K562 (cell line): Measurements from ENCODE around the gene SRPK3. TPM values are rescaled to one million over a fixed set of nuclear protein-coding genes. Genes with fewer than 3 reads are reported as not detected.

ENCODE experiments used
- ATAC-seq: fragments of 200-7000 bp; cut with Tn5 transposase; 3 replicates; pipeline ENCODE4 v1.9.1; 2020; ENCODE audit warnings: moderate library complexity
- BruUV-seq: library from RNA; stranded (reverse); fragments of 400-500 nt; replicated peaks from 2 replicates; lab custom pipeline; 2021; lab: Mats Ljungman, UMichigan
- CTCF ChIA-PET: fragments of 300-600 bp; formaldehyde crosslinking; extraction: SDS; loops from one replicate; lab custom pipeline; 2021; ENCODE audit warnings: low intra/inter-chr PET ratio; lab: Yijun Ruan, JAX
- POLR2A ChIA-PET: fragments of 300-600, 350-650 bp; sonication (Branson Sonifier 250); formaldehyde crosslinking; extraction: SDS; loops from one replicate; lab custom pipeline; 2021; ENCODE audit warnings: antibody characterized with exemption, inconsistent platforms; lab: Yijun Ruan, JAX
- DNase-seq, 4 experiments: peaks; one replicate each; pipeline versions ENCODE4 v3.0.0 to v3.0.0-alpha.2; 2011 to 2018; ENCODE audit warnings: low spot score in 3 of 4, mixed read lengths in 3 of 4; ENCODE audit errors: extremely low read depth in 1 of 4
- FAIRE-seq: peaks from 2 replicates; lab custom pipeline; 2011; peaks lifted over from hg19 to GRCh38; lab: Jason Lieb, UNC
- H2AFZ ChIP-seq: 2 replicates; pipeline ENCODE4 v1.6.0; 2011; ENCODE audit warnings: low read depth, low read length, control low read depth, inconsistent platforms
- H3K27ac ChIP-seq: fragments of 200-600 bp; 3 replicates; pipeline ENCODE4 v1.8.0; 2011; ENCODE audit warnings: low read depth, mild to moderate bottlenecking, control low read depth, inconsistent platforms, low read length, moderate library complexity, mixed read lengths; ENCODE audit errors: extremely low read depth
- H3K27me3 ChIP-seq, 2 experiments: fragments of 300-600 bp in 1 of 2; 2 replicates in 1 of 2; 3 replicates in 1 of 2; pipeline versions ENCODE4 v1.6.0 to v1.8.0; 2011; ENCODE audit warnings: inconsistent platforms in 2 of 2, low read length in 2 of 2, mild to moderate bottlenecking in 1 of 2, mixed read lengths in 1 of 2, moderate library complexity in 1 of 2; ENCODE audit not compliant: control insufficient read depth in 2 of 2, insufficient read depth in 2 of 2
- H3K36me3 ChIP-seq: fragments of 300-600 bp; 3 replicates; pipeline ENCODE4 v1.8.0; 2011; ENCODE audit warnings: mild to moderate bottlenecking, low read length, inconsistent platforms; ENCODE audit not compliant: control insufficient read depth, insufficient read depth
- H3K4me1 ChIP-seq, 2 experiments: fragments of 200-600 bp in 1 of 2; replicated peaks in 1 of 2; 2 replicates in 1 of 2; 3 replicates in 1 of 2; pipeline versions ENCODE4 v1.5.1 to v1.8.0; 2011; ENCODE audit warnings: inconsistent platforms in 2 of 2, low read length in 2 of 2, mild to moderate bottlenecking in 1 of 2, mixed read lengths in 1 of 2, moderate library complexity in 1 of 2; ENCODE audit not compliant: control insufficient read depth in 2 of 2, insufficient read depth in 2 of 2
- H3K4me2 ChIP-seq: 2 replicates; pipeline ENCODE4 v1.6.1; 2011; ENCODE audit warnings: low read length, control low read depth, inconsistent platforms, mixed read lengths; ENCODE audit not compliant: insufficient read depth
- H3K4me3 ChIP-seq: fragments of 200-600 bp; sonication (generic), shearing (Covaris generic); 2 replicates; pipeline ENCODE4 v1.5.1; 2016; ENCODE audit warnings: control low read depth, inconsistent platforms
- H3K79me2 ChIP-seq: fragments of 200-600 bp; 3 replicates; pipeline ENCODE4 v1.8.0; 2011; ENCODE audit warnings: low read length, inconsistent platforms; ENCODE audit not compliant: control insufficient read depth, insufficient read depth
- H3K9ac ChIP-seq, 2 experiments: 2 replicates each; pipeline versions ENCODE4 v1.6.0 to v1.6.1; 2011; ENCODE audit warnings: low read depth in 2 of 2, low read length in 2 of 2, control low read depth in 1 of 2, inconsistent platforms in 1 of 2, mild to moderate bottlenecking in 1 of 2, mixed read lengths in 1 of 2; ENCODE audit not compliant: insufficient read depth in 1 of 2
- H3K9me1 ChIP-seq: one replicate; pipeline ENCODE4 v1.6.0; 2011; ENCODE audit warnings: inconsistent platforms, mild to moderate bottlenecking, low read length, moderate library complexity; ENCODE audit not compliant: control insufficient read depth, insufficient read depth
- H3K9me3 ChIP-seq: replicated peaks from 2 replicates; pipeline ENCODE4 v1.5.1; 2011; ENCODE audit warnings: low read depth, low read length, inconsistent platforms; ENCODE audit not compliant: control insufficient read depth, insufficient read depth
- H4K20me1 ChIP-seq: replicated peaks from 2 replicates; pipeline ENCODE4 v1.6.1; 2011; ENCODE audit warnings: low read length, inconsistent platforms, mixed read lengths; ENCODE audit not compliant: control insufficient read depth, insufficient read depth
- CBFA2T2 ChIP-seq: fragments of 450-650 bp; conservative IDR thresholded peaks from 2 replicates; pipeline ENCODE4 v1.6.1; 2017; ENCODE audit warnings: mild to moderate bottlenecking
- CTCF ChIP-seq, 3 experiments: IDR thresholded peaks in 2 of 3; conservative IDR thresholded peaks in 1 of 3; 2 replicates each; pipeline ENCODE4 v1.5.1; 2011 to 2012; ENCODE audit warnings: low read length in 3 of 3, mild to moderate bottlenecking in 3 of 3, control low read depth in 2 of 3, improper control_type of control experiment in 1 of 3, inconsistent platforms in 1 of 3, low read depth in 1 of 3, mixed read lengths in 1 of 3, moderate library complexity in 1 of 3; ENCODE audit not compliant: insufficient read depth in 2 of 3
- E2F6 ChIP-seq, 2 experiments: IDR thresholded peaks; 2 replicates each; pipeline ENCODE4 v1.6.1; 2011; ENCODE audit warnings: borderline replicate concordance in 1 of 2, control low read depth in 1 of 2, low read depth in 1 of 2, low read length in 1 of 2, mild to moderate bottlenecking in 1 of 2, mixed read lengths in 1 of 2, moderate library complexity in 1 of 2; ENCODE audit not compliant: insufficient read depth in 1 of 2, insufficient read length in 1 of 2, poor library complexity in 1 of 2, severe bottlenecking in 1 of 2; ENCODE audit errors: extremely low read depth in 1 of 2
- EP400 ChIP-seq: fragments of 450-650 bp; IDR thresholded peaks from 2 replicates; pipeline ENCODE4 v1.6.1; 2017; ENCODE audit warnings: antibody characterized with exemption, mild to moderate bottlenecking, moderate library complexity
- FOXK2 ChIP-seq, 2 experiments: fragments of 450-650 bp; IDR thresholded peaks in 1 of 2; conservative IDR thresholded peaks in 1 of 2; 2 replicates each; pipeline ENCODE4 v1.6.1; 2016; ENCODE audit warnings: low read depth in 2 of 2, mild to moderate bottlenecking in 1 of 2
- KLF10 ChIP-seq: fragments of 250-450 bp; sonication (Bioruptor Pico); IDR thresholded peaks from 2 replicates; pipeline ENCODE4 v1.6.1; 2021; ENCODE audit warnings: matching md5 sums
- NRF1 ChIP-seq, 2 experiments: fragments of 450-650 bp; IDR thresholded peaks in 1 of 2; conservative IDR thresholded peaks in 1 of 2; 2 replicates each; pipeline ENCODE4 v1.6.1; 2014; ENCODE audit warnings: mild to moderate bottlenecking in 2 of 2
- POLR3A ChIP-seq: IDR thresholded peaks from 2 replicates; pipeline ENCODE4 v1.6.1; 2011; ENCODE audit warnings: borderline replicate concordance, mild to moderate bottlenecking, moderate library complexity; ENCODE audit not compliant: insufficient read length, insufficient read depth; ENCODE audit errors: extremely low read depth
- RFX1 ChIP-seq: fragments of 450-650 bp; IDR thresholded peaks from 2 replicates; pipeline ENCODE4 v1.6.1; 2016; ENCODE audit warnings: mild to moderate bottlenecking, moderate library complexity
- TFAP4 ChIP-seq: sonication (generic); formaldehyde crosslinking; IDR thresholded peaks from 2 replicates; pipeline ENCODE4 v1.8.0; 2022; ENCODE audit warnings: missing genetic modification reagents, mild to moderate bottlenecking, moderate library complexity, borderline replicate concordance
- U2AF1 ChIP-seq: fragments of 200-400 bp; formaldehyde crosslinking; optimal IDR thresholded peaks from 2 replicates; pipeline ENCODE3; 2017; ENCODE audit warnings: mild to moderate bottlenecking, low read depth, low read length, moderate library complexity
- ZBTB12 ChIP-seq: fragments of 250-450 bp; sonication (Bioruptor Pico); IDR thresholded peaks from 2 replicates; pipeline ENCODE4 v1.4.0; 2020
- ZNF239 ChIP-seq: fragments of 250-450 bp; sonication (Bioruptor Pico); IDR thresholded peaks from 2 replicates; pipeline ENCODE4 v1.4.0; 2020; ENCODE audit warnings: mild to moderate bottlenecking
- ZNF316 ChIP-seq: fragments of 450-650 bp; IDR thresholded peaks from 2 replicates; pipeline ENCODE4 v1.6.1; 2016
- ZNF696 ChIP-seq: fragments of 250-450 bp; sonication (Bioruptor Pico); conservative IDR thresholded peaks from 2 replicates; pipeline ENCODE4 v1.4.0; 2020; ENCODE audit warnings: mild to moderate bottlenecking, moderate library complexity
- ZNF778 ChIP-seq: fragments of 450-650 bp; formaldehyde crosslinking; IDR thresholded peaks from 2 replicates; pipeline ENCODE4 v1.4.0; 2020; ENCODE audit warnings: mild to moderate bottlenecking, moderate library complexity
- WGBS: fragments of 100-300 bp; shearing (Covaris generic); methylation state at CpG from one replicate; pipeline ENCODE4 v1.1.6; 2016; ENCODE audit warnings: low coverage, mixed read lengths; ENCODE audit not compliant: insufficient coverage; ENCODE audit errors: missing lambda C conversion rate; 5-methylcytosine and 5-hydroxymethylcytosine counted together
- in situ Hi-C: fragments of 300-500 bp; cut with MboI; formaldehyde crosslinking; loops from 4 replicates; pipeline ENCODE4 v1.15.0; 2018; ENCODE audit warnings: inconsistent platforms, mixed read lengths
- intact Hi-C: fragments of 100-400 bp; cut with micrococcal nuclease; formaldehyde crosslinking; loops from 2 replicates; pipeline ENCODE4 v1.14.2; 2022
- polyA plus RNA-seq, 8 experiments: library from polyadenylated mRNA; depleted of rRNA in 4 of 8; stranded (reverse) in 5 of 8; unstranded in 3 of 8; fragments of >200 nt; fragmentation: Nextera tagmentation in 2 of 8; fragmentation: Illumina TruSeq in 1 of 8; extraction: Ambion mirVana in 2 of 8; extraction: Trizol in 1 of 8; gene quantifications; 2 replicates each; pipeline versions ENCODE4 v1.2.1 to v1.2.3, GENCODE V29; 2011 to 2014; ENCODE audit warnings: inconsistent platforms in 1 of 8, missing spikeins in 1 of 8
- total RNA-seq, 7 experiments: library from RNA; depleted of rRNA in 6 of 7; stranded (reverse); fragments of >200 nt in 6 of 7; fragmentation: Illumina TruSeq in 2 of 7; extraction: Trizol in 2 of 7; gene quantifications; 2 replicates each; pipeline versions ENCODE4 v1.2.1 to v1.2.3, GENCODE V29; 2011 to 2021; ENCODE audit warnings: low replicate concordance in 1 of 7

SRPK3 gene
- total and polyA plus RNA-seq, 9 of the 15 experiments (the other 6 are each of a cell fraction or from before 2014, with no cell fraction given) = 0.01 to 0.09 (median 0.04) TPM; not detected in 2

GRCh38 chrX:153816831-153817690 is 36.2 kb downstream of the SRPK3 start:
- H3K79me2 ChIP-seq = no peaks in the 10 kb centered on the region
- no peak overlapping the region for H3K4me2 ChIP-seq
- H3K4me3 ChIP-seq = no peak overlapping the region
- intact Hi-C loops = no loop called here
- CTCF ChIA-PET = no interaction called here
- no TSS peak for BruUV-seq
- peaks cover 11 to 16% of the 10 kb centered on the region in 2 experiments; a peak in 3 of 5 replicates for H3K27me3 ChIP-seq
- POLR2A ChIA-PET = no interaction called here
- H3K27ac ChIP-seq = no peak overlapping the region
- H3K9me3 ChIP-seq = no peaks in the 10 kb centered on the region
- FAIRE-seq (peak; percentile 62), DNase-seq (peak; percentile 47 to 64 (median 54)), ATAC-seq (peak; percentile 81)
- 25% methylated on average over 23 of the region's 25 CpGs for WGBS
- H3K4me1 ChIP-seq = peaks cover 5 to 21% of the 10 kb centered on the region in 2 experiments; a peak in 4 of 5 replicates
- no peaks in the 10 kb centered on the region; the same call in 1 of the 2 replicates for H4K20me1 ChIP-seq
- no peak overlapping the region for H3K9ac ChIP-seq
- H2AFZ ChIP-seq = peak overlapping the region; percentile 14
- H3K36me3 ChIP-seq = no peaks in the 10 kb centered on the region
- no peaks in the 10 kb centered on the region for H3K9me1 ChIP-seq
- in situ Hi-C loops = loop anchor here (5.0 kb wide), 1 partner anchor 320 kb away; no protein-coding TSS in a partner anchor
- TF ChIP-seq EP400 = peak; percentile 19; the same call in 1 of the 2 replicates
- no peak for TF ChIP-seq ZBTB12
- TF ChIP-seq E2F6 (IDR thresholded peaks at IDR 0.05; ENCODE audit: borderline replicate concordance in 1 of 2, extremely low read depth in 1 of 2, insufficient read depth in 1 of 2, insufficient read length in 1 of 2, low read depth in 1 of 2, low read length in 1 of 2, poor library complexity in 1 of 2, severe bottlenecking in 1 of 2) = peak; percentile 17 to 64
- no peak for TF ChIP-seq ZNF239 (CRISPR knock-in tag)
- TF ChIP-seq NRF1 (conservative IDR thresholded peaks at IDR 0.05 in 1 of 2, IDR thresholded peaks at IDR 0.05 in 1 of 2) = peak; percentile 37 to 43; a peak in 2 of 4 replicates
- no peak for TF ChIP-seq FOXK2 (conservative IDR thresholded peaks at IDR 0.05 in 1 of 2, IDR thresholded peaks at IDR 0.05 in 1 of 2; ENCODE audit: low read depth in 2 of 2)
- TF ChIP-seq POLR3A = no peak
- peak; percentile 56; the same call in 1 of the 2 replicates for TF ChIP-seq RFX1
- no peak for TF ChIP-seq U2AF1
- peak; percentile 28 for TF ChIP-seq ZNF316
- no peak for TF ChIP-seq CBFA2T2
- no peak for TF ChIP-seq ZNF778 (CRISPR knock-in tag)
- TF ChIP-seq ZNF696 (CRISPR knock-in tag) = no peak
- no peak for TF ChIP-seq TFAP4 (CRISPR knock-in tag)
- TF ChIP-seq CTCF (IDR thresholded peaks at IDR 0.05 in 2 of 3, conservative IDR thresholded peaks at IDR 0.05 in 1 of 3; ENCODE audit: insufficient read depth in 2 of 3, low read depth in 1 of 3, low read length in 3 of 3) = peak; percentile 31 to 48 (median 45)
- TF ChIP-seq KLF10 (CRISPR knock-in tag) = no peak
